ENCODE results near the gene TARP.
"Not testable (repeated sequence)": the region's sequence is repeated elsewhere in the genome, so short reads cannot be mapped to it uniquely, and the experiment has no call there.

The TARP gene

DNA sequence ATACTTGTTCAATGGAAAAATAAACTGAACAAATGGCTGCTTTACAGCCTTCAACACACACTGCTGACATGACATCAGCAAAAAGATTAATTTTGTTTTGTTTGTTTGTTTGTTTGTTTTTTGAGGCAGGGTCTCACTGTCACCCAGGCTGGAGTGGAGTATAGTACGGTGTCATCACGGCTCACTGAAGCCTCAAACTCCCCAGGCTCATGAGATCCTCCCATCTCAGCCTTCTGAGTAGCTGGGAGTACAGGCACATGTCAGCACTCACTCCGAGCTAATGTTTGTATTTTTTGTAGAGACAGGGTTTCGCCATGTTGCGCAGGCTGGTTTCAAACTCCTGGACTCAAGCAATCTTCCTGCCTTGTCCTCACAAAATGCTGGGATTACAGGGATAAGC is 10.9 kb downstream of the TARP start:
- H3K9me3 ChIP-seq (ENCODE audit: control insufficient read depth, insufficient read depth, low read depth, low read length) = no peaks in the 10 kb centered on the region
- no peaks in the 10 kb centered on the region for H3K36me3 ChIP-seq (ENCODE audit: control insufficient read depth in 2 of 2, insufficient read depth in 1 of 2, low read length in 2 of 2)
- no peak overlapping the region for H3K4me3 ChIP-seq (ENCODE audit: low read depth, low read length)
- POLR2A ChIA-PET = no interaction called here
- no peak overlapping the region for H3K27ac ChIP-seq (ENCODE audit: extremely low read depth, low read depth, low read length)
- TF ChIP-seq, protein P1, sequence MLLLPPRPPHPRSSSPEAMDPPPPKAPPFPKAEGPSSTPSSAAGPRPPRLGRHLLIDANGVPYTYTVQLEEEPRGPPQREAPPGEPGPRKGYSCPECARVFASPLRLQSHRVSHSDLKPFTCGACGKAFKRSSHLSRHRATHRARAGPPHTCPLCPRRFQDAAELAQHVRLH (tag by site-specific recombination; IDR thresholded peaks at IDR 0.05) = no peak
- TF ChIP-seq OSR2 (tag by site-specific recombination; IDR thresholded peaks at IDR 0.05) (no peak), TCF7L2 (IDR thresholded peaks at IDR 0.05; ENCODE audit: borderline replicate concordance, low read depth, low read length) (no peak), WT1 (tag by site-specific recombination; IDR thresholded peaks at IDR 0.05) (peak; percentile 56)
- CTCF ChIA-PET = interaction anchor here (0.7 to 1.0 kb wide), 3 partner anchors 18 to 1069 kb away, joined by 3 to 4 read pairs (median 4); no protein-coding TSS in a partner anchor
- H3K4me1 ChIP-seq (ENCODE audit: control insufficient read depth, insufficient read depth, low read length) = no peaks in the 10 kb centered on the region; the same call in 1 of the 2 replicates

DNA sequence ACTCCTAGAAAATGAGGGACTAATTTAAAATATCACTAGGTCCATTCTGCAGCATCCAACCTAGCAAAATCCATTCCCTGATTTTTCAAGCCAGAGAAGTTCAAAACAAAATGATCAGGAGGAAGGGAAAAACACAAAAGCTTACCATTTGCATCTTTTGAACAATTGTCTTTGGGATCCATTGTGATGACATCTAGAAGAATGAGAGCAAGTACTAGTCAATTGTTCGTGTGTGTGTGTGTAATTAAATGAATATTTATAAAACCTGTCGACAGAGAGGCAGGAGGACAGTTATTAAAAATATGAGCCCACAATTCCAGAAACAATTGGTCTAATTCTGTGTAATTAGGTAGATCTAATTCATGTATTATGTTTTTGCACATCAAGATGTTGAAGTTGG is 11.4 kb downstream of the TARP start:
- H3K9me3 ChIP-seq (ENCODE audit: control insufficient read depth, insufficient read depth, low read depth, low read length); H3K36me3 ChIP-seq (ENCODE audit: control insufficient read depth in 2 of 2, insufficient read depth in 1 of 2, low read length in 2 of 2); H3K4me1 ChIP-seq (ENCODE audit: control insufficient read depth, insufficient read depth, low read length); POLR2A ChIA-PET; H3K27ac ChIP-seq (ENCODE audit: extremely low read depth, low read depth, low read length); H3K4me3 ChIP-seq (ENCODE audit: low read depth, low read length): not testable (repeated sequence)
- CTCF ChIA-PET = interaction anchor here (0.7 to 1.0 kb wide), 3 partner anchors 19 to 1070 kb away, joined by 3 to 4 read pairs (median 4); no protein-coding TSS in a partner anchor

DNA sequence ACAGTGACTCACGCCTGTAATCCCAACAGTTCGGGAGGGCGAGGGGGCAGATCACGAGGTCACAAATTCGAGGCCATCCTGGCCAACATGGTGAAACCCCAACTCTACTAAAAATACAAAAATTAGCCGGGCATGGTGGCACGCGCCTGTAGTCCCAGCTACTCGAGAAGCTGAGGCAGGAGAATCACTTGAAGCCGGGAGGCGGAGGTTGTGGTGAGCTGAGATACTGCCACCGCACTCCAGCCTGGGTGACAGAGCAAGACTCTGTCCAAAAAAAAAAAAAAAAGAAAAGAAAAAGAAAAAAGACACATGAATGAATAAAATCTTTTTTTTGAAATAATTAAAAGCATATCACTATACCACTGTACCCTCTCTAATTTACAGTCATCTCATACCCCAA is 11.8 kb downstream of the TARP start:
- H3K36me3 ChIP-seq (ENCODE audit: control insufficient read depth in 2 of 2, insufficient read depth in 1 of 2, low read length in 2 of 2); H3K4me3 ChIP-seq (ENCODE audit: low read depth, low read length); CTCF ChIA-PET; H3K27ac ChIP-seq (ENCODE audit: extremely low read depth, low read depth, low read length); POLR2A ChIA-PET; H3K9me3 ChIP-seq (ENCODE audit: control insufficient read depth, insufficient read depth, low read depth, low read length); H3K4me1 ChIP-seq (ENCODE audit: control insufficient read depth, insufficient read depth, low read length): not testable (repeated sequence)

DNA sequence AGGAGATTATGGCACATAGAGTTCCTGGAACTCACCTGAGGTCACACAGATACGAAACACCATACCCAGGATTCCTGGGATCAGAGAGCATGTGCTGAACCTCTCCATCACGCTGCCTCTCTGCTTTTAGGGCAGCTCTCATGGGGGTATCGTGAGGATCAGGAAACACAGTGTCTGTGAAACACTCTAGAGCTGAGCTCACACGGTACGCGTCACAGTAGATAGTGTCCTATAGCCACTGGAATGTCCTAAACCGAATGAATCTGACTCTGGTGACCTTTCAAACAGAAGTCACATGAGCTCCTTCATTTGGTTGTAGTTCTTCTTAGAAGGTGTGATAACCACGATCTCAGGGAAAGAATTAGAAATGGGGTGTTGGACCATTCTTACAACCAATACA is 14.3 kb downstream of the TARP start:
- H3K36me3 ChIP-seq (ENCODE audit: control insufficient read depth in 2 of 2, insufficient read depth in 1 of 2, low read length in 2 of 2); POLR2A ChIA-PET; H3K4me1 ChIP-seq (ENCODE audit: control insufficient read depth, insufficient read depth, low read length); CTCF ChIA-PET; H3K4me3 ChIP-seq (ENCODE audit: low read depth, low read length); H3K27ac ChIP-seq (ENCODE audit: extremely low read depth, low read depth, low read length); H3K9me3 ChIP-seq (ENCODE audit: control insufficient read depth, insufficient read depth, low read depth, low read length): not testable (repeated sequence)

DNA sequence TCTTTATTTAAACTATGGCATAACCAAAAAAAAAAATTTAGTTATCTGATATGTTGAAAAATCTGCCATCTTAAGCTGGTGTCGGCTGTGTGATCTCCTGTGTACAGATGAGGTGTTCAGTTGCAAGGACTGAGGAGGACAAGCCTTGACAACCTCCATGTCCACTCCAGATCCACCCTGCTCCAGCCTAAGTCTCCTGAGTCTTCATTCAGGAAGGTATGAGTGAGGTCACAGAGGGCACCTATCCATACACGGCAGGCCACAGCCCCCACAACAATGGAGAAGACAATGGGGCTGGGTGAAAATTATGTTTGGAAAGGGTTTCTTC is 16.1 kb downstream of the TARP start:
- ChIA-PET CTCF (interaction anchor here (0.5 kb wide), 1 partner anchor 74 kb away, joined by 3 read pairs; no protein-coding TSS in a partner anchor), POLR2A (no interaction called here)
- Histone ChIP-seq H3K36me3 (ENCODE audit: control insufficient read depth in 2 of 2, insufficient read depth in 1 of 2, low read length in 2 of 2) (no peaks in the 10 kb centered on the region), H3K27ac (ENCODE audit: extremely low read depth, low read depth, low read length) (no peak overlapping the region), H3K9me3 (ENCODE audit: control insufficient read depth, insufficient read depth, low read depth, low read length) (no peaks in the 10 kb centered on the region), H3K4me1 (ENCODE audit: control insufficient read depth, insufficient read depth, low read length) (no peaks in the 10 kb centered on the region; the same call in 1 of the 2 replicates), H3K4me3 (ENCODE audit: low read depth, low read length) (no peak overlapping the region)
- TF ChIP-seq KLF7 (tag by site-specific recombination; IDR thresholded peaks at IDR 0.05; ENCODE audit: borderline replicate concordance) (no peak), ZNF391 (tag by site-specific recombination; IDR thresholded peaks at IDR 0.05; ENCODE audit: borderline replicate concordance, low read depth) (no peak), GFI1B (tag by site-specific recombination; IDR thresholded peaks at IDR 0.05) (no peak), ZNF76 (tag by site-specific recombination; IDR thresholded peaks at IDR 0.05; ENCODE audit: borderline replicate concordance, low read depth) (no peak), ZNF248 (tag by site-specific recombination; IDR thresholded peaks at IDR 0.05) (no peak), ZNF558 (tag by site-specific recombination; IDR thresholded peaks at IDR 0.05) (no peak), ZNF133 (tag by site-specific recombination; IDR thresholded peaks at IDR 0.05) (no peak), ZNF302 (tag by site-specific recombination; IDR thresholded peaks at IDR 0.05; ENCODE audit: low read depth) (no peak), ZNF184 (tag by site-specific recombination; IDR thresholded peaks at IDR 0.05) (no peak), ZNF214 (tag by site-specific recombination; IDR thresholded peaks at IDR 0.05; ENCODE audit: borderline replicate concordance) (no peak)
- TF ChIP-seq, protein P2, sequence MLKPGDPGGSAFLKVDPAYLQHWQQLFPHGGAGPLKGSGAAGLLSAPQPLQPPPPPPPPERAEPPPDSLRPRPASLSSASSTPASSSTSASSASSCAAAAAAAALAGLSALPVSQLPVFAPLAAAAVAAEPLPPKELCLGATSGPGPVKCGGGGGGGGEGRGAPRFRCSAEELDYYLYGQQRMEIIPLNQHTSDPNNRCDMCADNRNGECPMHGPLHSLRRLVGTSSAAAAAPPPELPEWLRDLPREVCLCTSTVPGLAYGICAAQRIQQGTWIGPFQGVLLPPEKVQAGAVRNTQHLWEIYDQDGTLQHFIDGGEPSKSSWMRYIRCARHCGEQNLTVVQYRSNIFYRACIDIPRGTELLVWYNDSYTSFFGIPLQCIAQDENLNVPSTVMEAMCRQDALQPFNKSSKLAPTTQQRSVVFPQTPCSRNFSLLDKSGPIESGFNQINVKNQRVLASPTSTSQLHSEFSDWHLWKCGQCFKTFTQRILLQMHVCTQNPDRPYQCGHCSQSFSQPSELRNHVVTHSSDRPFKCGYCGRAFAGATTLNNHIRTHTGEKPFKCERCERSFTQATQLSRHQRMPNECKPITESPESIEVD (tag by site-specific recombination; IDR thresholded peaks at IDR 0.05) = no peak
- TF ChIP-seq, protein P3, sequence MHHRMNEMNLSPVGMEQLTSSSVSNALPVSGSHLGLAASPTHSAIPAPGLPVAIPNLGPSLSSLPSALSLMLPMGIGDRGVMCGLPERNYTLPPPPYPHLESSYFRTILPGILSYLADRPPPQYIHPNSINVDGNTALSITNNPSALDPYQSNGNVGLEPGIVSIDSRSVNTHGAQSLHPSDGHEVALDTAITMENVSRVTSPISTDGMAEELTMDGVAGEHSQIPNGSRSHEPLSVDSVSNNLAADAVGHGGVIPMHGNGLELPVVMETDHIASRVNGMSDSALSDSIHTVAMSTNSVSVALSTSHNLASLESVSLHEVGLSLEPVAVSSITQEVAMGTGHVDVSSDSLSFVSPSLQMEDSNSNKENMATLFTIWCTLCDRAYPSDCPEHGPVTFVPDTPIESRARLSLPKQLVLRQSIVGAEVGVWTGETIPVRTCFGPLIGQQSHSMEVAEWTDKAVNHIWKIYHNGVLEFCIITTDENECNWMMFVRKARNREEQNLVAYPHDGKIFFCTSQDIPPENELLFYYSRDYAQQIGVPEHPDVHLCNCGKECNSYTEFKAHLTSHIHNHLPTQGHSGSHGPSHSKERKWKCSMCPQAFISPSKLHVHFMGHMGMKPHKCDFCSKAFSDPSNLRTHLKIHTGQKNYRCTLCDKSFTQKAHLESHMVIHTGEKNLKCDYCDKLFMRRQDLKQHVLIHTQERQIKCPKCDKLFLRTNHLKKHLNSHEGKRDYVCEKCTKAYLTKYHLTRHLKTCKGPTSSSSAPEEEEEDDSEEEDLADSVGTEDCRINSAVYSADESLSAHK (tag by site-specific recombination; IDR thresholded peaks at IDR 0.05) = no peak
- TF ChIP-seq, protein P4, sequence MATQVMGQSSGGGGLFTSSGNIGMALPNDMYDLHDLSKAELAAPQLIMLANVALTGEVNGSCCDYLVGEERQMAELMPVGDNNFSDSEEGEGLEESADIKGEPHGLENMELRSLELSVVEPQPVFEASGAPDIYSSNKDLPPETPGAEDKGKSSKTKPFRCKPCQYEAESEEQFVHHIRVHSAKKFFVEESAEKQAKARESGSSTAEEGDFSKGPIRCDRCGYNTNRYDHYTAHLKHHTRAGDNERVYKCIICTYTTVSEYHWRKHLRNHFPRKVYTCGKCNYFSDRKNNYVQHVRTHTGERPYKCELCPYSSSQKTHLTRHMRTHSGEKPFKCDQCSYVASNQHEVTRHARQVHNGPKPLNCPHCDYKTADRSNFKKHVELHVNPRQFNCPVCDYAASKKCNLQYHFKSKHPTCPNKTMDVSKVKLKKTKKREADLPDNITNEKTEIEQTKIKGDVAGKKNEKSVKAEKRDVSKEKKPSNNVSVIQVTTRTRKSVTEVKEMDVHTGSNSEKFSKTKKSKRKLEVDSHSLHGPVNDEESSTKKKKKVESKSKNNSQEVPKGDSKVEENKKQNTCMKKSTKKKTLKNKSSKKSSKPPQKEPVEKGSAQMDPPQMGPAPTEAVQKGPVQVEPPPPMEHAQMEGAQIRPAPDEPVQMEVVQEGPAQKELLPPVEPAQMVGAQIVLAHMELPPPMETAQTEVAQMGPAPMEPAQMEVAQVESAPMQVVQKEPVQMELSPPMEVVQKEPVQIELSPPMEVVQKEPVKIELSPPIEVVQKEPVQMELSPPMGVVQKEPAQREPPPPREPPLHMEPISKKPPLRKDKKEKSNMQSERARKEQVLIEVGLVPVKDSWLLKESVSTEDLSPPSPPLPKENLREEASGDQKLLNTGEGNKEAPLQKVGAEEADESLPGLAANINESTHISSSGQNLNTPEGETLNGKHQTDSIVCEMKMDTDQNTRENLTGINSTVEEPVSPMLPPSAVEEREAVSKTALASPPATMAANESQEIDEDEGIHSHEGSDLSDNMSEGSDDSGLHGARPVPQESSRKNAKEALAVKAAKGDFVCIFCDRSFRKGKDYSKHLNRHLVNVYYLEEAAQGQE (tag by site-specific recombination; IDR thresholded peaks at IDR 0.05) = no peak
